GM21825 (cell line): ENCODE data around the gene TMEM140.

Experiments used
- ATAC-seq: cut with Tn5 transposase; IDR thresholded peaks from one replicate; pipeline ENCODE4 v1.9.1; 2021; ENCODE audit warnings: mild to moderate bottlenecking, moderate library complexity; ENCODE audit not compliant: unreplicated experiment

TMEM140 gene

GRCh38 chr7:135192914-135193536, 45.2 kb downstream of the TMEM140 start:
- ATAC-seq, result no peak

- ATAC-seq, result no peak
These were observed 45.8 kb downstream of the TMEM140 start for GRCh38 chr7:135193615-135194081.

- no peak for ATAC-seq
These were observed 46.7 kb downstream of the TMEM140 start for GRCh38 chr7:135194494-135195095.

DNA sequence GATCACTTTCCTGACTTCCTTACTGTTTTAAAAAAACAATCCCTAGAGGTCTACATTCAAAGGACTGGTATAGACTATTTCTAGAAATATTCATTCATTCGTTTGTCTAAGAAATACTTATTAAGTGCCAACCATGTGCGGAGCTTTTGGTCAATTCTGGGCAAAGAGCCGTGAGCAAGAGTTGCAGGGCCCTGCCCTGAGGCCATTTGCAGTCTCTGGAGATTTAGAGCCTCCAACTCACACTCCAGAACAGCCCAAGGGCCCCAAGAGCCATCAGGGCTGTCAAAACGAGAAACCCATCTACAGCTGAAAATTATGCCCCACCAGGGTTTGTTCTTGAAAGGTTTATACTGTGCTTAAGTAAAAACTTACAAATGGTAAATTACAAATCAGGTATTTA, 47.3 kb downstream of the TMEM140 start:
- ATAC-seq, result no peak

DNA sequence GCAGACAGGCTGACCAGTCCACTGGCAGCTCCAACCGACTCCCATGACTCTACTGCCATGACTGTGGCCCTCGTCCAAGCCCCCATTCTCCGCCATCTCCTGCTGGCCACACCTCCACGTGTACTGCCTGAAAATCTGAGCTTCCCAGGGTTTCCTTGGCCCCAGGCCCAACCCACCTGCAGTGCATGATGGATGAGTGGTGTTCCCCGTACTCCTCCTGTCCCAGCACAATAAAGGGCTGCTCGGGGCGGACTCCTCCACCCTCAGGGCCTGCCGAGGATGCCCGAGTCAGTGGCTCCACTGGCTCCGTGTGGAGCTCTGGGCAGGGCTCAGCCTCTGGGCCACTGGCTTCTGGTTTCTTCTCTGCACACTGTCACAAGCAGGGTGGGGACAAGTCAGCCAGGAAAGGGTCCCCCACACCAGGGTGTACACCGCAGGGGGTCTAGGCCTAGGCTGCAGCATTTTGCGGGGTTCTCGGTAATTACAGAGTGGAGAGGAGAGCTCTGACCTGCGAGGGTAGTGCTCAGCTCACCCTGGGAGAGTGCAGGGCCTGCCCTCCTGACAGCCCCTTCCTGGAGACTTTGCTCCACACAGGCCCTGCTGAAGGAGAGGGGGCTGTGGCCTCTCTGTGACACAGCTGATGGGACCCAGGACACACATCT, 48.2 kb downstream of the TMEM140 start:
- ATAC-seq, result no peak

DNA sequence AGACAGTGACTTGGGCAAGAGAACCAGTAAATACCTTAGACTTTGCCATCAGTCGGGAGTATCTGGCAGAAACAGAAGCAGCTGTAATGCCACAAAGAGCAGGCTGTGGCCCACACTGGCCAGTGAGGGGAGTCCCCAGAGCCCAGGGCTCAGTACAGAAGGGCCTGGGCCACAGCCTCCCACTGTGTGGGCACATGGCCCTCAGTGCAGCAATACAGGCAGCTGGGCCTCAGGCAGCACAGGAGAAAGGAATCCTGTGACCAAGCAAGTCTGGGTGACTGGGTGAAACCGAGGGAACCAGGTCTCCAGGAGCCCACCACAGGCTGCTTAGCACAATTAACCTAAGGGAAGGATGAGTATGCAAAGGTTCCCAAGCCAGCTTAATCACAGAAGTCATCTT, 49.5 kb downstream of the TMEM140 start:
- ATAC-seq, result no peak

GRCh38 chr7:135197906-135198655, 50.2 kb downstream of the TMEM140 start:
- ATAC-seq, result no peak

GRCh38 chr7:135199439-135199838, 51.6 kb downstream of the TMEM140 start:
- ATAC-seq, result no peak

GRCh38 chr7:135200821-135201331, 53.0 kb downstream of the TMEM140 start:
- no peak for ATAC-seq

DNA sequence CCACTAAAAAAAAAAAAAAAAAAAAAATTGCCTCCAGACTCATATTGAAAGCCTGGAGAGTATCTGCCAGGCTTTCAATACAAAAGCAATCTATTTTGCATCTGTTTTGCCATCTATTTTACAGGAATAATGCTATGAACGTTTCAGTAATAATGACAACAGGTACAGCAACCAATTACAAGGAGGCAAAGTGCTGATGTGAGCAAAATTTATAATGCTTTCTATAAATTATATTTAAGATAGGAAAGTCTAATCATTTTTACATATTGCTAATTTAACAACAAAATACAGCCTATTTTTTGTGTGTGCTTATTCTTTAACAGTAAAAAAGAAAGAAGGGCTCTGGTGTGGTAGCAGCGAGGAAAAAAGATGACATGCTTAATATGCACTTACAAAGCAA, 53.5 kb downstream of the TMEM140 start:
- ATAC-seq, result no peak

DNA sequence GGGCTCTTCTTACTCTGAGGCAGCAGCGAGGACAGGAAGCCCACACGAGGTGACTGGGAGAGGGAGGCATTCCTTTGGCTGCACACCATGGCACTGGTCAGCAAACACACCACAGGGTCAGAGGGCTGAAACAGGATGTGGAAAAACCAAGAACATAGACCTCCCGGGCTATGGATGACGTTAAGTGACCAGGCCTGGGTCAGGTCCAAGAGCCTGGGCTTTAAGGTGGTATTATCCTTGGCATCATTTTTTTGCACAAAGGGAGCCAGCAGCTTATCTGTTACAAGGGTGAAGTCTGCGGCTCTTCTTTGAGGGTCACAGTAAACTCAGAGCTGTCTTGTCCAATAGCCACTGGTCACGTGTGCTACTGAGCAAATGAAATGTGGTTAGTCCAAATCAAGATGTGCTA, 56.5 kb downstream of the TMEM140 start:
- no peak for ATAC-seq

DNA sequence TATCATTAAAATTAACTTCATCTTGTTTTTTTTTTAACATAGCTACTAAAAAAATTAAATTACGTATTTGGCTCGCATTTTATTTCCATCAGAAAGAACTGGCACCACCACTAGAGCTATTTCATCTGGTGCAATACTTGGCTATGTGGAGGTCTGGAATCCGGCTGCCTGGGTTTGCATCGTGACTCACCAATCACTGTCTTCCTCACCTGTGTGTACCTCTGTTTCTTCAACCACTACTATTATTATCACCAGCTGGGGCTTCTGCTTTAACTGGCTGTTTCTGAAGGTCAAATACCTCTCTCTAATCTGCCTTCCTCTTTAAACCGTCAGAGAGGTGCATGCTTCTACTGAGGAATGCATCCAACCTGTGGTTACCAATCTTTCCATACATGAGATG, 57.0 kb downstream of the TMEM140 start:
- no peak for ATAC-seq

DNA sequence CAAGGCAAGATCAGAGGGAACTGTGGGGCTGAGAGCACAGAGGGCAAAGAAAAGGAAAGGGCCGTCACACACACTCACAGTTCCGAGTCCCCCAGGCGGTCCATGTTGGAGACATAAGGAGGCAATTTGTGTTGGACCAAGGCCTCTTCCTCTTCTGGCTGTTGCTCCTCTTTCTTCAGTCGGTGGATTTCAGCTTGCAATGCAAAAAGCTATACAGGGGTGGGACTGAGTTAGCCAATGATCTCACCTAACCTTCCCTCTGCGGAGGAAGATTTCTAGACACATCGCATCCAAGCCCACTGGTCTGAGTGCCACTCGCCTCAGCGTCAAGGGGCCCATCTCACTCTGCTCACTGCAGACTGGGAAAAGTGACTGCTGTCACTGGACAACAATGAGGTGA, 58.0 kb downstream of the TMEM140 start:
- ATAC-seq, result no peak

DNA sequence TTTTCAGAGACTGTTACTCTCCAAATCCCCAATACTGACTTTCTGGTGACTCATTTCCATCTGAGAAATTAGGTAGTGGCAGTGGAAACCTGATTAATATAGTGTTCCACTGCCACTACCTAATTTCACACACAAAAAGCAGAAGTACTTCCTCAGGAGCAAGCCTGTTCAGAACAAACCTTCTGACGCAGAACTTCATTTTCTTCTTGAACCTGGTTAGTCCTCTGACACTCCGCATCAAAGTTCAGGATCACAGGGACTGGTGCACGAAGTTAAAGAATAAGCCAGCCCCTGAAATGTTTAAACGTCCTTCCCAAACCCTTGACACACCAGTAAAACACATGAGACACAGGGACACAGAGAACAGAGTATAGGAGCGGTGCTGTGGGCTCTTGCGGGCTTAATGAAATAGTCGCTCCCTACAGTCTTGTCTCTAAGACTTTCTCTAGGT, 59.1 kb downstream of the TMEM140 start:
- ATAC-seq, result peak; percentile 32

DNA sequence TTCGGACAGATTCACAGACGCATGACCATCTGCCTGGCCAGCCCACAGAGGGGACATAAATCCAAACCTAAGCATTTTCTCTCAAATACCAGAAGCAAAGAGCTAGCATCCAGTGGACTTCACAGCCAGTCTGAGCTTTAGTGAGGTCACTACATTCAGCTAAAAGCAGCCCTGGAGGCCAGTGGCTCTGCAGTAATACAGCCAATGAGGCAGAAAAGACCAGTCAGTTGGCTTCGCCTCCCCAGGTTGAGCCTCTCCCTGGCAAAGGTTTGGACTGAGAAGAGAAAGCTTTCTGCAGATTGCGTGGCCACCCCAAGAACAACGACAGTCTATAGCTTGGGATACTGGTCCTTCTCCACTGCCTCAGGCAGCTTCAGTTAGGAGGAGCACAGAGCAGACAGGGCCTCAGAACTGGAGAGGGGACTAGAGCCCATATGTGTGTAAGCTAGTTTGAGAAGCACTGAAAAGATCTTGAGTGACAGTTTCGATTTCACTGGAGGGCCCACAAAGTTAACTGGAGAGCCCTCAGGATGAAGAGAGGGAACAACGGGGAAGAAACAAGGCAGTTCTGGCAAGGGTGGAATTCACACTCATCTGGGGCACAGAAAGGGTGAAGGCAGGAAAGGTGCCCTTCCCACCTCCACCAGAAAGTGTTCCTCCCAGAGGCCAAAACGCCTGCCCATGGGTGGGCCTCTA, 59.7 kb downstream of the TMEM140 start:
- no peak for ATAC-seq

DNA sequence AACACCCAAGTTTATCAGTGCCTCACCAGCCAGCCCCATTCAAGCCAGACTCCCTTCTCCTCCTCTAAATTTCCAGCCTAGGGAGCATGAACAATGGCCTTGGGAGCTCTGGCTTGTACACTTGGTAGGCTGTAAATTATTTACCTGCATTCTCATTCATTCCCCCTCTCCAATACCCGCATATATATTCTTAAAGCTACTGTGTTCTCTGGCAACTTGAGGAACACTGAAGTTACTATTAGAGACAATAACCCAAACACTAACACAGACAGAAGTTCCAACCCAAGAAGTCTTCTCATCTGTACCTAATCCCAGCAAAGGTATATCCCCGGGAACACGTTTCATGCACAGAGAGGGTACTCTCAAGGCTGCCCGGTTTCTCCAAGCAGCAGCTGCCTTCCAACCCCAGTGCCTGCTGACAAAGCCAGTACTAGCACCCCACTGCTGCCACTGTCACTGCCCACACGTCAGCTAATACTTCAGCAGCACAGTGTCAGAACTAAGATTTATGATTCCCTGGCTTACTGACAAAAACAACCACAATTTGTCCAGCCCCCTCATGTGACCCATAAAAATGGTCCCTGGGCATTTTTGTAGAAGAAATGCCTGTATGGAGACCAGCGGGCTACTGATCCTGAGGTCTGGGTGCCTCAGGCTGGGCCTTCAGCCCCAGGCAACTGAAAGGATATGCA, 60.4 kb downstream of the TMEM140 start:
- no peak for ATAC-seq

GRCh38 chr7:135209225-135209834, 61.5 kb downstream of the TMEM140 start:
- ATAC-seq, result no peak

DNA sequence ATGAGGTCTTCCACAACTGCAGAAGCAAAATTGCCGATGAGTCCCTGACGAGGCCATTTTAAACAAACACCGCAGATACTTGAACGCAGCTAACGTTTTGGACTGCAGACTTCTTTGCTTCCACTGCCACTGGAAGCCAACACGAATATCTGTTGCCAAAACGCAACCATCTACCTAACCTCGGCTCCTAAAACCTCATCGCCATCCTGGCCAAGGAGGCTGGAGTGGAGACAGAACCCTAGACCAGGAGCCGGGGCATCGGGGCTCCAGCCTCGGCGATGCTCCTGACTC, 63.0 kb downstream of the TMEM140 start:
- no peak for ATAC-seq

- peak; percentile 78 for ATAC-seq
These were observed 63.5 kb downstream of the TMEM140 start, which contains the start of gene WDR91 for GRCh38 chr7:135211179-135211945. WDR91 (minus strand) TSS chr7:135211526; CDS start chr7:135211502, 24 bp downstream.
